NCI-H1417 treated with DMSO at 0.1 percent for 48 hours (cell line): ENCODE data around the gene RIPK4.

Experiments used
- DNase-seq: peaks from one replicate; lab custom pipeline; 2025; lab: John Stamatoyannopoulos, UW

Gene RIPK4

DNA sequence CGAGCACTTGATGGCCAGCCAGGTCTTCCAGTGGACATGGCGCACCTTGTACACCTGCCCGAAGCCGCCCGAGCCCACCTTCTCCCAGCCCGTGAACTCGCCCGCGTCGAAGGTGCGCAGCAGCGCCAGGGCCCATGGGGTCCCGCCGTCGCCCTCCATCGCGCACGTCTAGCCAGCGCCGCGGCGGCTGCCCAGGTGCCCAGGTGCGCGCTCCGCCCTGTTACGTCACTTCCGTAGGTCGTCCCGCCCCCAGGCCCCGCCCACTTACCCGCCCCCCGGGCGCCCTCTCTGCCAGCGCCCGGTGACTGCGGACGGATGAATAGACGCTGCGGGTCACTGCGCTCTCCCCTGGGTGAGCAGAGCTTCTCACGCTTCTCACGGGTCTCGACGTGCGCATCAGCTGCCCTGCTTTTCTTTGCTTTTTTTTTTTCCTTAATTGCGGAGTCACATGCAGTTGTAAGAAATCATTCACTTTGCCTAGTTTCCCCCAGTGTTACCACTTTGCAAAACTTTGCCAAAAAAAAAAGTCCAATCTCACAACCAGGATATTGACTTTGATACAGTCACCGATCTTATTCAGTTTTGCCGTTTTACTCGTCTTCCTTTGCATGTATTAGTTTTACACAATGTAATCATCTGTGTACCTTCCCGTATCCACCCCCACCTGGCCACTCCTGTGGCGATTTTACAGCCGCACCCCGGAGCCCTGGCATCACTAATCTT lies at the start of gene RIPK4:
Gene RIPK4 (minus strand): TSS at position 170 of the 723 bp plus-strand sequence. CDS start 11 bp downstream, at position 159.
- DNase-seq: peak; percentile 46

DNA sequence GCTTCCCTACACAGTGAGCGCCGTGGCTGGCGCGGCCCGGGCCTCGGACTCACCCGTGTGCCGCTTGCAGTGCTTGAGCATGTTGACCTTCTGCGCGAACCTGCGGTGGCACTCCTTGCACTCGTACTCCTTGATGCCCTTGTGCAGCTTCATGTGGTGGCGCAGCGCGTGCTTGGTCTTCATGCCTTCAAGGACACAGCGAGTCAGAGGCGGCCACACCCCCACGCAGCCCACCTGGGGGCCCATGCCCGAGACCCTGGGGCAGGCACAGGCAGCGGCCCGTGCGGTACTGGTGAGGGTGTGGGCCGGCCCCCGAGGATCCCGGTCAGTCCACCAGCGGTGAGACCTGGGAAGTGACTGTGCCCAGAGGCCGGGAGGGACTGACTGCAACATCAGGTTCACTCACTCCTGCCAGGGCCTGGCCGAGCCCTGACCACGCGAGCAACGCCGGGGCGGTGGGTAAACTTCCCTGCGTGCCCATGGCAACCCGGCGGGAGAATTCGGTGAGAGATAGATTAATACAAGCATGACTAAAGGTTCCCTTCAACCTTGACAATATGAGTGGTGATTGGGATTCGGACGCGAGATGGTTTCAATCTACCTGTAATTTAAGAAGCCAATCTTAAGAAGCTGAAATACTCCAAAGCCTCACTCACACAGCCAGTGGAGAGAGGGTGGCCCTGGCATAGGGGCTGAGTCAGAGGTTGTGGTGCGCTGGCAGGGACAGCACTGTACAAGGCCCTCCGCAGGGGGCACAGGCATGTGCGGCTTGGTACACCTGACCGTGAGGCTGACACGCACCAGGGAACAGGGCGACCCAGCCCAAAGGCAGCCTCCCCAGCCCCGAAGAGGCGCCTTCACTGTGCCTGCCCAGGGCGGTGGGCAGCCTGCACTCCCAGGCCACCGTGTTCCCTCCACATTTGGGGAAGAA lies 49.1 kb upstream of the RIPK4 start:
- no peak for DNase-seq

DNA sequence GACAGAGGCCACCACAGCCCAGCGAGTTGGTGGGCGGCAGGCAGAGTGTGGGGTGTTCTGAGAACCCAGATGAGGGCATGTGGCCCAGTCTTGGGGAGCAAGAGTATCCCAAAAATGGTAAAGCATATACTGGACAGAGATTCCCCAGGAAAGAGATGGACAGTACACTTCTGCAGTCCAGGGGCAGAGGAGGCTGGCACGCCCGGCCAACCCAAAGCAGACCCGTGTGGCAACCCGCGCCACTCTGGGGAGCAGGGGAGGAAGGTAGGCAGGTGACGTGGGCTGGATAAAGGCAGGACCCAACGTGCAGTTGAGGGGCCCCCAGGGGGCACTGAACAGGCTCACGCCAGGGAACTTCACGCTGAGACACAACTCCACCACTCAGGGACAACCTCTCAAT lies 46.4 kb upstream of the RIPK4 start:
- DNase-seq: no peak

DNA sequence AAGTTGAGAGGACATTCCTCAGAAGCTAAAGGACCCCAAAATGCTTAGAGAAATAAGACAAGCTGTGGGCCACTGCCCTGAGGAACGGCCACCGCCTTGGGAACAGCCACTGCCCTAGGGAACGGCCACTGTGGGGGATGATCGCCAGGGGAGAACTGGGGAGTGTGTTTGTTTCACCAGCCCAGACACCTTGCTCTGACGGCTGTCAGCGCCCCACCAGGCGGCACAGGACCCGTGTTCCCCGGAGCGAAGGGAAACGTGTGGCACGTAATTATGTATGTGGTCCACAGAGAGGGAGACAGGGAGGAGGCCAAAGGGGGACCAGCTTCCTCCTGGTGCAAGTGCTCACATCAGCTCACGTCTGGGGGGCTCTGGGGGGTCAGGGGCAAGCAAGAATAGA lies 45.8 kb upstream of the RIPK4 start:
- no peak for DNase-seq

DNA sequence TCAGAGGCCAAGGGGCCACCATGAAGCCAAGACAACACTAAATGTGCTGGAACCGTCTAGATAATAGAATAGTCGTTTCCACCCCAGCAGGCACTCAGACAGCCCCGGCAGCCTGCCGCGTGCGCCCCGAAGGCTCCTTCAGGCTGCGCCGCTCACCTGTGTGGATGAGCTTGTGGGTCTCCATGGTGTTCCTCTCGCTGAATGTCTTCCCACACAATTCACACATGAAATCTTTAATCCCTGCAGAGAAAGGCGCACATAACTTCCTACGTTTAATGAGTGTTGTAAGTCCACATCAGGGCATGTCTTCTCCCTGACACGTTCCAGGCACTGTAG lies 43.7 kb upstream of the RIPK4 start:
- DNase-seq: no peak

DNA sequence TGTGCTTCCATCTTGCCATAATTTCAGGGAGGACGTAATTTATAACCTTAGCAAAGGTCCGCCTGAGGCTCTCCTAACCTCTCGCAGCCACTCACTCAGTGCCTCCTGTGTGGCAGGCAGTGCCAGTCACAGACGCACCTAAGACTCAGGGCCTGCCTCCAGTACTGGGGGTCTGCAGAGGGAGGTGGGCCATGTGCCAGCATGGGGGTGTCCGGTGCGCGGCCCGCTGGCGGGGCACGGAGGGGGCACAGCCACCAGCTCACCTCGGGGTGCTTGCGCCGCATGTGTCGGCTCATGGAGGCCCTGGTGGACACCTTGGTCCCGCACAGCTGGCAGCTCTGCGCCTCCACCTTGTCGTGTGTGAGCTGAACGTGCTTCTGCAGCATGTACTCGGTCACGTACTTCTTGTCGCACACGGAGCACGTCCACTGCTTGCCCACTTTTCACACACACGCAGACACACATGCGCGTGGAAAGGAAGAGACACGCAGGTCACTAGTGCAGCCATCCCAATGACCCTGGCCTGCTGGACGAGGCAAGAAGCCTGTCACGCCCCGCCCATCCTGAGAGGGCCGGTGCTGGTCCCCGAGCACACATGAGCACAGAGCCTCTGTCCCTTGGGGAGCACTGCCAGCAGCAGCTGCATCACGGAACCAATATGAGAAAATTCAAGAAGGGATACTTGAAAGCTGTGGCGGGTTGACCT lies 43.2 kb upstream of the RIPK4 start:
- no peak for DNase-seq

DNA sequence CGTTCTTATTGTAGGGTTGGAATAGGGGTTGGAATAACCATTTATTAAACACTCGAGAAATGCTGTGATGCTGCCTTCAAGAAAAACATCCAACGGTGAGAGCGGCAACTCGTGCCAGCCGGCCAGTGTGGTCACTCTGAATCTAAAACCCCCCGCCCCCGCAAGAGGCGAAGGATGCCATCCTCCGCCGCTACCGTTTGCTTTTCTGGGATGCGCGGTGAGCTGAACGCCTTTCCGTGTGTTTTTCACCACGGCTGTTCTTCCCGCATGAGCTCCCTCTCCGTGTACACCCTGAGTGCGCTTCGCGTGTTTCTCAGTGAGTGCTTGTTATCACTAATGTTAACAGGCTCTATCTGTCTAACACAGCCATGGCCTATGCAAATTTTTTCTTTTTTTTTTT lies 42.0 kb upstream of the RIPK4 start:
- DNase-seq: no peak

DNA sequence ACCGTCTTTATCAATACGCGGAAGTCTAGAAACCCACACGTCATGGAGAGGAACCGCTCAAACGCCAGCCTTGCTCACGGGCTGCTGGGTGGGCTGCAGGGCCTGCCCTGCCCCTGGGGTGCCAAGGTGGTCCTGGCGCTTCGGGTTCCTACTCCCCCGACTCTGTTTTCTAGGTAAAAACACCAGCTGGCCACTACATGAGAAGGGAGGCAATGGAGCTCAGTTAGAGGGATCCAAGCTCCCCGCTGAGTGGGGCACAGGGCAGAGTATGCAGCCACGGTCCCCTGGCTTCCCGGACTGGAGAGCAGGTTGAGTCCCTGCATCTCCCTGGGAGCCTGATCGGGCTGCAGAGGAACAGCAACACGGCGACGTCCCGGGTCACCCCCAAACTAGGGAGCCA lies 41.2 kb upstream of the RIPK4 start:
- no peak for DNase-seq

DNA sequence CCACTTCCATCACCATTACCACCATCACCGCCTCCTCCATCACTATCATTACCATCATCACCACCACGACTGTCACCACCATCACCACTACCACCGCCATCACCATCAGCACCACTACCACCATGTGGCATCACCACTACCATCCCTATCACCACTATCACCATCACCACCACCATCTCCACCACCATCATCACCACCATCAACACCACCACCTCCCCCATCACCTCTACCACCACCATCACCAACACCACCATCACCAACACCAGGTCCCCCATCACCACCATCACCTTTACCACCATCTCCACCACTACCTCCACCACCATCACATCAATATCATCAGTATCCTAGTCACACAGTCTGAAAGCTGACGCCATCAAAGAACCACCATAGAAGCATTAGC lies 39.9 kb upstream of the RIPK4 start:
- DNase-seq: no peak

DNA sequence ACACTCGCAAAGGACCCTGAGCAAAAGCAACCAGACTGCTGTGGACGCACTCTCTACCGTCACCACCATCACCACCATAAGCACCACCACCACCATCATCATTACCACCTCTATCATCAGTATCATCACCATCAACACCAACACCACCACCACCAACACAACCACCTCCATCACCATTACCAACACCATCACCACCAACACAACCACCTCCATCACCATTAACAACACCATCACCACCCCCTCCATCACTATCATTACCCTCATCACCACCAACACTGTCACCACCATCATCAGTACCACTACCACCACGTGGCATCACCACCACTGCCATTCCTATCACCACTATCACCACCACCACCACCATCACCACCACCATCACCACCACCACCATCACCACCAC lies 38.8 kb upstream of the RIPK4 start:
- DNase-seq: no peak

DNA sequence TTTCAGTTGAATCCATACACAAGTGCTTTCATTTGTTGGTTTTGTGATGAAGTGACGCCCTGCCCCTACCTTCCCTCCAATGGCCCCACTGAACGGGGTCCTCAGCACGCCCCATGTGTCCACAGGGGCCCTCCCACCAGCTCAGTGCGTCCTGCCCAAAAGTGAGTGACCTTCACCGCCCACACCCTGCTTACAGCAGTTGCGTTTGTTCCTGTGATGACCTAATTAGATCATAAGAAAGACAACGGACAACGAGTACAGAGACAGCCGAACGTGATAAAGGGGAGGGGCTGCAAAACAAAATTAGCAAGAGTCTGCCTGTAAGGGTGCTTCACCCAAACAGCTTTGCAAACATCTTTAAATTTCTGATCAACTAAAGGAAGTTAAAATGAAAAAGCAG lies 38.2 kb upstream of the RIPK4 start:
- DNase-seq: no peak

DNA sequence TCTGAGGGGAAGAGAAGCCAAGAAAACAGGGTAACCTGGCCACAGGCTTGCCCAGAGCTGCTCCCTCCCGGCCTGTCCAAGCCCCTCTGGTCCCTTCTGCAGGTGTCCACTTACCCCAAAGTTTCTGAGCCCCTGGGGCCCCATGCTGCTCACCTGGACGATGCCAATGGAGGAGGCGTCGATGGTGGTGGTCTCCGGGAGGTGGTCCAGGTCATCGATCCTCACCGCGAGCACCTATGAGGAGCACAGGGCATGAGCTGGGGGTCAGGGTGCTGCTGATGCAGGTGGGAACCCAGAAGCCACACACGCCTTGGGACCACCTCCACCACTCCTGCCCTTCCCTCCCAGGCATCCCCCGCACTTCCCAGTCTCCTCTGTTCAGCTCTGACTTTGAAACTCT lies 37.5 kb upstream of the RIPK4 start:
- DNase-seq: no peak

DNA sequence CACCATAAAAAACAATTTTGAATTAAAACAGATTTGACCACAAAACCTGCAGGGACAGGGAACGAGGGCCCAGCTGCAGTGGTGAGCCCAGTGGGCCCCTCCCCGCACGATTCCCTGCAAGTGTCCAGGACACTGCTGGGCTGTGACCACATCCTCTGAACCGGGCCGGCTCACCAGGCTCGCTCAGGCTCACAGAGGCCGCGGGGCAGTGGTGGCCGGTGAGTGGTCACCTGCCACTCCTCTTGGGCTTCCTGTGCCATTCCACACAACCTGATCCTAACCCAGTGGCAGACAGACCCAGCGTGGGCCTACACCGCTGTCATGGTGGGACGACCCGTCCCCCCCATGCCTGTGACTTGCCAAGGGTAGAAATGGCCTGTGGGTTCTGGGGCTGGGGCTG lies 36.5 kb upstream of the RIPK4 start:
- DNase-seq: no peak

DNA sequence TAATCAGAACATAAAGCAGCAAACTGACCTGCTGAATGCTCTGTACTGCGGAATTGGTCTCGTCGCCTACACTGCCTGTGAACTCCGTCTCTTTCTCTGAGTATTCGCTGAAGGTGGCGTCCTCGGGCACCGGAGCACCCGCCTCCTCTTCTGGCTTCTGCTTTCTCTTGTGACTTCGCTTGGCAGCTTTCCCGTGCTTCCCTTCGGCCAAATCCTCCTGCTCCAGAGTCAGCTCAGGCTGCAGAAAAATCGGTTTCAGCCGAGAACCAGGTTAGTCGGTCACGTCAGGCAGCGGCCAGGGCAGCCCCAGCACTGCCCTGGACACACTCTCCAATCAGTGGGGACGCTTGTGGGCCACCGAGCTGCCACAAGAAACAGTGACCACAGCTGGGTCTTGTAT lies 35.8 kb upstream of the RIPK4 start:
- DNase-seq: no peak

DNA sequence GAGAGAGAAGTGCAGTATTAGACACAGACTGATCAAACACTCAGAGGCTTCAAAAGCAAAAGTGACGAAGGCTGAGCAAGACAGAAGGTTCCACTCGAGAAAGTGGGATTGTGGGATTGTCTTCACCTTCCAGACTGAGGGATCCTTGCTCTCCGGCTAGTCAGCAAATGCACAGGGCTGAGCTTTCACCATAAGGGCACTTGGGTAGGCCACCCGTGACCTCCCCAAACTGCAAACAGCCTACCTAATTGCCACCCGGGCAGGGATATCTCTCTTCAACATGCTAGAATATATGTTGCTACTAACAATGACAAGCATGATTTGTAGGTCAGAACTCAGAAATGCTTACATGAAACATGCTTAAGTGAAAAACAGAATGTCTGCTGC lies 35.3 kb upstream of the RIPK4 start:
- DNase-seq: no peak

DNA sequence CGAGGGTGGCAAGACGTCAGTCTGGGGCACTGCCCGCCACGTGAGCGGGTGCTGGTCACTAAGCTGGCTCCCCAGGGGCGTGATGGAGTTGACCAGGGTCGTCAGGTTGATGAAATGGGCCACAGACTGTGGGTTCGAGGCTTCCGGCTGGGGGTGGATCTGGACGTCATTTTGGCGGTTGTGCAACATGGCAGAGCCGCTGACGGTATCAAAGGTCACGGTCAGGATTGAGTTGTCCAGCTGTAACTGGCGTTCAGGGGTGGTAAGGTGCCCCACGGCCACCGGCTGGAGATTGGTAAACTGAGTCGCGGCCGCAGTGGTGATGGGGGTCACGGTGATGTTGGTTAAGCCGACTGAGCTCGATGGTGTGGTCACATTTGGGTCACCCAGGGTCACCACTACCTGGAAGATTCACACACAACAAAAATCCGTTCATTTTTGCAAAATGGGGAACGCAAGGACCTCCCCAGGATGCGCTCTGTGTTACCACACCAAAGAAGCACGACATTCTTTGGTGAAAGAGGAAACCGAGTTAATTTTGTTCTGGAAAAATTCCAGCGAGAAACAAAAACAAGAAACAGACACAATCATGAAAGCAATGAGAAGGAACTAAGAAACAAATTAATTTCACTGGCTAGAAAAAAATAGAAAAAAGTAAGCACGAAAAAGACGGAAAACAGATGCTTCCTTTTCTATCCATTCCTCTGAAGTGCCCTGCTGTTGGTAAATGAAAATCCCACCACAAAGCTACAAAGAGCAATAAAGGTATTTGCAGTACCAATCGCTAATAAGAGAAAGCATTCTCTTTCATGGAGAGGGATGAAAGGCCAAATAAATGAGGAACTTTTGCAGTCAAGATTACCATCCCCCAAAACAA lies 34.7 kb upstream of the RIPK4 start:
- DNase-seq: no peak

DNA sequence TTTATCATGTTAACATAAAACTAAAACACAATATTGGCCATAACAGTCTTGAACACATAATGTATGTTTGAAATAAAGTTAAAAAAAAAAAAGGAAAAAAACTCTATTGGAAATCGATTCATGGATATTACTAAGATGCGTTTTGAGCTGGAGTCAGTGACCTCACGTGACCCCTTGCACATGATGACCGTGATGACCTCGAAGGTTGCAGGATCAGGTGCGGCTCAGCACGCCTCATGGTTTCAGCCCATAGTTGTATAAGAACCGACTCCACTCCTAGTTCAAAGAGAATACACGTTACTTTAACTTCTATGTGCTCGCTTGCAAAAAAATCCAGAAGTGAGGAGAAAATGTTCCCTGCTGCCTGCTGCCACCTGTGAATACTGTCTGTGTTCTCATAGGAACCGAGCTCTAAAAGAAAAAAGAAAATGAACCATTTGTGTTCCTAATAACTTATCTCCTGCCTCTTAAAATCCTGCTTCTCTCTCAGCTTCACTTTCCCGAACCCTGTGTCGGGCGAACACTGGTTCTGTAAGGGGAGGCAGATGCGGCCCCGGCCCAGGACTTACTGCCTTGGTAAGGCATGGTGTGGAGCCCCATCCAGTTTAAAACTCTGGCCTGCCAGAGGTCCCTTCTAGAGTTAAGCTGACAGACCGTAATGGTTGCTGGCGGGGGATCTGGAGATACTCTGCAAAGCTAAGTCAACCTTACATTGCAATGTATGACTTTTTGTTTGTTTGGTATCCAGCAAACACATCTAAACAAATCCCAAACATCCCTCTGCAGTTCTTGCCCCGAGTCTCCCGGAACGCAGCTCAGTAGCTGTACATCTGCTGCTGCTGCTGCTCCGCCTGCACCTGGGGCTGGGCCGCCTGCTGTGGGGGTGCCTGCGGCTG lies 33.8 kb upstream of the RIPK4 start:
- DNase-seq: no peak

DNA sequence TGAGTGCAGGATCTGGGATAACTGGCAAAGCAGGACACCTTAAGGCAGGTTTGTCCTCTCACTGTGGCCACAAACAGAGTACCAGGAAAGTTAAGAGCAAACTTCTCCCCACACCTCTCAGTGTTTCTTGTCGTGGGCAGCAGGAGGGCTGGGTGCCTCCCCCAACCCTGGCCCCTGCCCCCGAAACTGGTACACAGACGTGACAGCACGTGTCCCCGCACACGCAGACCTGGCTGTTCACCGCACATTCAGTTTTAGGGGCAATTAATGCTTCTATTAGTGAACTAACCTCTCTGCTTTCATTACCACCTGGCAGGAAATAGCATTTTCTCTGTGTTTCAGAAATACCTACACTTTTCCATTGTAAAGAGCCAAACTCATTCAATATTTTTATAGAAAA lies 32.9 kb upstream of the RIPK4 start:
- DNase-seq: no peak

DNA sequence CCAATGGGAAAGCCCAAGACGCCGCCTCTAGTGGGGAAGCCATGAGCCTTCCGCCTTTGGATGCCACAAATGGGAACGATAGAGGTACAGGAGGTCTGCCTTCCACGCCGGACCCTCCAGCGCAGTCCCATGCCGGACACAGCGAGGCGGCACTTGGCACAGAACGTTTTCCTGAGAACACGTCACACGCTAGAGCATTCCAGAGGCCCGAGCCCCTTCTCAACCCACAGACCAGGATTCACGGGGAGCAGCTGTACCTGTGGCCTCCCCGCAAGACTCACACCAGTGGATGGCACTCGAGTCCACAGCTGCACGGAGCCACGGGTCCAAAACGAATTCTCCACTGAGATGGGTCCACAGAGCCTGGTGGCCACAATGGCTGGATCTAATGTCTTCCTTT lies 31.5 kb upstream of the RIPK4 start:
- no peak for DNase-seq

DNA sequence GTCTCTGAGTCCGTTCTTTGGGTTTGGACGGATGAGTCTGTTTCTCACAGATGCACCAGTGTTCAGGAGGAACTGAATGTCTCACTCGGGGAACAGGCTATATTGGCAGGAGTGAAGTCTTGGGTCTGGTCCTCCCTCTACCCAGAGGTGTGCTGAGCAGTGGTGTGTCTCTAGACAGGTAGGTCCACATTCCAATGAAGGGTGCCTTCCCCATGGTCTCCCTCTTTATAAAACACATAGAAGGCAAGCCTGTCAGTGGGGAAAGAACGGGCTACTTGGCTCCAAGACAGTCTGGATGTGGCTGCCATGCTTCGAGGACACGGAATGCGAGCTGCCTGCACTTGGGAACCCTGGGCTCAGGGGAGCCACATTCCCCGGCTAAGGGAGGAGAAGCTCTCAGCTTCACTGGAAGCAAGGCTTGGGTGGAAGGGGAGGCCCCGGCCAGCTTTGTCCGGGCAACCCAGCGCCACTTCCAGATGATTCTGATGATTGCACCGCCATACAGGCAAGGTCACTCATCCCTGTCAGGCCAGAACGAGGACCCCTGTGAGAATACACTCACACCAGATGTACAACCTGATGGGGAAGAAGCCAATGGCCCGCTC lies 29.7 kb upstream of the RIPK4 start:
- no peak for DNase-seq

DNA sequence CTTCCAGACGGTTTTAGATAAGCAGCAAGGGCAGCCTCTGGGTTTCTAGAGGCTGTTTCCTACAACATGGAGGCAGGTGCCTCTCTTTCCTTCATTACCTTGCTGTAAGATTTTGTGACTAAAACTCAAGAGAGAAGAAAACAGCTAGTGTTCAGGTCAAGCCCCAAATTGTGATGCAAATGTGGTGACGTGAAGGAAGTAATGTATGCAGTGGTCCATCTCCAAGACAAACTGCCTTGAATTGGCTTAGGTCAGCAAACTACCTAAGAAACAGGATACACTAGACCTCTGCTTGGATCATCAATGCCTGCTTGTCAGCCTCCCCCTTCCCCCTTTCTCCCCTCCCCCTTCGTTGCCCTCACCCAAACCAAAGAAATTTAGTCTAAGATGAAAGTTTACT lies 28.9 kb upstream of the RIPK4 start:
- DNase-seq: no peak
